EL (cell line): ENCODE results near the gene PABPN1L.

Experiments used
- DNase-seq: peaks from one replicate; pipeline ENCODE4 v3.0.0-alpha.2; 2016

PABPN1L gene

DNA sequence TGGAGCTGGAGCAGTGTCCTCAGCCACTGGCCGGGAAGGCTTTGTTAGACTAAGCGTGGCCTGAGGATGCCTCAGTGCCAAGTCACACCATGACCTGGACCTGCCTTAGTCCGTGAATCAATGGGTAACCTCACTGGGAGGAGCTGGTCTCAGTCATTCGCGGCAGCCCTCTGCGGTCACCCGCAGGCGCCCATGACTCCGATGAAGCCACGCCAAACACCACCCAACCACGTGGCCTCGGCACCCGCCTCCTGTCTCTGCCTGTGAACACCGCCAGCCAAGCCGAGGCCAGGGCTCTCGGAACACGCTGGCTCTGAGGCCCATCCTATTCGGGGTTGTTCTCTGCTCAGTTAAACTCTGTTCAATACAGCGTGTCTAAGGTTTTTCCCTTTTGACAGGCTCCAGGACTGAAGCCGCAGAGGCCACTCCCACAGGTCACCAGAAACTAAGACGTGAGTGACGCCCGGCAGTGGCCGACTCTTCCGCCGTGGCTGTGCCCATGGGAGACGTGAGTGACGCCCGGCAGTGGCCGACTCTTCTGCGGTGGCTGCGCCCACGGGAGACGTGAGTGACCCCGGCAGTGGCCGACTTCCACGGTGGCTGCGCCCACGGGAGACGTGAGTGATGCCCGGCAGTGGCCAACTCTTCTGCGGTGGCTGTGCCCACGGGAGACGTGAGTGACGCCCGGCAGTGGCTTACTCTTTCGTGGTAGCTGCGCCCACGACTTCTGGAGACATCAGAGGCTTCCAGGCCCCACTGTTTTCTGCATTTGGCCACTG lies 16.8 kb upstream of the PABPN1L start:
- no peak for DNase-seq

DNA sequence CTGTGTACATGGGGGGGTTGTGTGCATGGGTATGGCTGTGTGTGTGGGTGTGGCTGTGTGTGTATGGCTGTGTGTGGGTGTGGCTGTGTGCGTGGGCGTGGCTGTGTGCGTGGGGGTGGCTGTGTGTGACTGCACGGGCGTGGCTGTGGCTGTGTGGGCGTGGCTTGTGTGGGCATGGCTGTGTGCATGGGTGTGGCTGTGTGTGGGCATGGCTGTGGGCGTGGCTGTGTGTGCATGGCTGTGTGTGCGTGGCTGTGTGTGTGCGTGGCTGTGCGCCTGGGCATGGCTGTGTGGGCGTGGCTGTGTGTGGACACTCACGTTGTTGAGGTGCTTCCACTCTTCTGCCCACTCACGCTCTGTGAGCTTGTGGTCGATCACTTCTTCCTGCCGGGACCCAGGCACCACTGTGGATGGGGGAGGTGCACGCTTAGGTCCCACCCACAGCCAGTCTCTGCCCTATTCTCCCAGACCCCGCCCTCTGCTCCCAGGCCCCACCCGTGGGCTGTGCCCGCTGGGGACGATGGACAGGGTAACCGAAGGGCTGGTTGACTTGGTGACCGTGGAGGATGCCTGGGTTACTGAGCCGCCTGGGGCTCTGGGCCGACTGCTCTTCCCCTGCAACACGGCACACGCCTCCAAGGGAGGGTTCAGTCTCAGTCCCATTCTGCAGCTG lies 16.0 kb upstream of the PABPN1L start:
- DNase-seq, result no peak

DNA sequence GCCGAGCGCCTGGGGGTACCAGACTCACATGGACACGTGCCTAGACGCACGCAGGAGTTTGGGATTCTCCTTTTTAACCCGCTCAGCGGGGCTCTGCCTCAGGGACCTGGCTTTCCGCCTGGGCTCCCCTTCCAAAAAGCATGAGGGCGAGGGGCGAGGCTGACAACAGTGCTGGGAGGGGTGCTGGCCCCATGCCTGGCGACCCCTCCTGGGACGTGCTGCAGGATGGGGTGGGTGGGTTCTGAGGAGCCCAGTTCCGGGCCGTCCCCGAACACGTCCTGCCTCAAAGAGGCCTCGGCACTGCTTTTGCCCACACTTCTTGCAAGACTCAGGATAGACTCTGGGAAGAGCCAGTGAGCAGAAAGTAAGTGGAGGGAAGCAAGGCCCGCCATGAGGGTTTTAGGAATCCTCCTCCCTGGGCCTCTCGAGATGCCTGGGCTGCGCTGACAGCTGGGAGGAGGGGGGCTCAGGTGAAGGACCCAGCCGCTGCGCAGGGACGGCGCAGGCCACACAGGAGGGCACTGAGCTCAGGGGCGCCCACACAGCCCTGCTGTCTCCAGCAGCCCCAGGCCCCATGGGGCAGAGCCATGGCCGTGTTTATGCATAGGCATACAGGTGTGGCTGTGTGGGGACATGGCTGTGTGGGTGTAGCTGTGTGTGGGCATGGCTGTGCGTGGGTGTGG lies 15.4 kb upstream of the PABPN1L start:
- no peak for DNase-seq

DNA sequence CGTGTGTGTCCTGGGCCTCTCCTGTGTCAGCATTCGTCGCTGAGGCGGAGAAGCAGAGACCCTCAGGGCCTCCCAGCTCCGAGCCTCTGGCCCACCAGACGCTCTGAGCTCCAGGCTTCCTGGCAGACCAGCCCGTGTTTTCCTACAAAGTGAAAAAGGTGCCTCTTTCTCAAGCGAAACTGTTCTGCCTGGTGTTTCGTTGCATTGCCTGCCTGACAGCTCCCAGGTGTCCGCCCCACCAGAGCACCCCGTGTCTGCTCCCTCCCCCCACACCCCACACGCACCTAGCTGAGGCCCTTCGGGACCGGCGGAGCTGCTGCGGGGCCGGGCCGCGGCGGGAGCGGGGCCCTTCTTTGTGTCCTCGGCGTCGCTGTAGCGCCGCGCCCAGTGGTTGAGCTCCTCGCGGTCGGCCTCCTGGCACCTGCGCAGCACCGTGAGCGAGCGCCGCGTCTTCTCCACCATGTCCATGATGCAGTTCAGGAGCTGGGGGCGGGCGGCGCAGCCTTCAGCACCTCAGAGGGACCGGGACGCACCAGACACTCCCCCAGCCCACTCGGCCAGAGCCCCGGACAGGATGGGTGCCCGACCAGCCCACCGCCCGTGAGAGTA lies 14.7 kb upstream of the PABPN1L start:
- DNase-seq, result no peak

DNA sequence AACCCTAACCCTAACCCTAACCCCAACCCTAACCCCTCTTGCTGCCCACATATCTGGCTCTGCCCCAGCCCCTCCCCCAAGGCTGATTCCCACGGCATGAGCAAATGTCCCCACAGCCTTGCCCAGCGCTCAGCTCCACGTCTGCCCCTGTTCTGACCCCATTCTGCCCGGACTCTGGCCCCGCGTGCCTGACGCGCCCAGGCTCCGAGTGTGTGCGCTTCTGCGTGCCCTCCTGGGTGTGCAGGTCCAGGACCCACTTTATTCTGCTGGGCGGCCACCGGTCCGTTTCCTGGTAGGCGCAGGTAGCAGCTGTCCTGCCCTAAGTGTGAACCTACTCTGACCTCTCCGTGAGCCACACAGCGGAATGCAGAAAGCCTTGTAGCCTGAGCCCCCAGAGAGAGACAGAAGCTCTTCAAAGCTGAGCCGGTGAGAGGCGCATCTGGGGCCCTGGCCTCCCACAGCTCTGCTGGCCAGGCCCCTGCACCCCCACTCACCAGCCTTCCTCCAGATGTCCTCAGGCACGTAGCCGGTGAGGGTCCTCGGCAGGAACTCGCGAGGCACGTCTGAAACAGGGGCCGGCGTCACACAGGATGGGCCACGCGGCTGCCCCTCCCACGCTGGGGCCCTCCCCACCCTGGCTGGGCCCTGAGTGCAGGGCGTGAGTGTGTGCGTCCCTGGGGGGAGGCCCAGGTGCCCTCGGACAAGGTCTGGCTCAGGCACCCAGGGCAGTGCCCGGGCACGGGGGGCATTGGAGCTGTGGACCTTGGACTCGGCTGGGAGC lies 14.0 kb upstream of the PABPN1L start:
- DNase-seq, result no peak

DNA sequence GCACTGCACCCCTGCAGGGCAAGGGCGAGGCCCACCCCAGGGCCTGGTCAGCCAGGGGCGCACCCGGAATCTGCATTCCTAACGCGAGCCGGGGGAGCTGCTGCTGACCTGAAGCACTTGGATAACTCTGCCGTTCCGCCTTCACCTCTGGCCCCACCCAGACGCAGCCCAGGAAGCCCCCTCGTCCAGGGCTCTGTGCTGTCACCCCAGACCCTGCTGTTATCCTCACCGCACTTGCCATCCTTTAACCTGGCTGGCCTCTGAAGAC lies 13.3 kb upstream of the PABPN1L start:
- DNase-seq, result no peak

DNA sequence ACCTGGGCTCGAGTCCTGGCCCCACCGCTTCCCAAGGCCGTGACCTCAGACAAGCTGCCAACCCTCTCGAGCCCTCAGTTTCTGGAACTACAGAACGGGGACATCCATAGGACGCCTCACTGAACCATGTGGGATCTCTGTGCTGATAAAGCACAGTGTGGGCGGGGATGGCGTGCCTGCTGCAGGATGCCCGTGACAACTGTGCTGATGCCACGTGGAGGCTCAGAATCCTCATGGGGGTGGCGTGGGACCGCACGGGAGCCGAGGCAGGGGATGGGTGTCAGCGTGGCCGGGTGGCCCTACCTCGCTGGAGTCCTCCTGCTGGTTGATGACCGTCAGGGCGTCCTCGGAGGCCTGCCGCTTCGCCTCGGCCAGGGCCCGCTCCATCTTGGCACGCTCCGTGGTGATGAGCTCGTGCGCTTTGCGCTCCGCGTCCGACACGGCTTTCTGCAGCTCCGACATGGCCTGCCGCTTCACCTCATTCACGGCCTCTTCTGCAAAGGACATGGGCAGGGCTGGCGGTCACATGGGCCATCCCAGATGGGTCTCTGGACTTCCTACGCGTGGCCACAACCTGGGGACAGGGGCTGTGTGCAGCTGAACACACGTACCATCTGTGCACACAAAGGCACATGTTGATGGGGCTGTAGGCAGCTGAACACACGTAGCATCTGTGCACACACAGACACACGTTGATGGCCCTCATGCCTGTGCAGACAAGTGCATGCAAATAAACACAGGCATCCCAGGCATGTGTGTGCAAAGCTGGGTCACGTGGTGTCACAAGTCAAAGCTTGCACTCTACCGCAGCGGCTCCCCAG lies 12.7 kb upstream of the PABPN1L start:
- no peak for DNase-seq

DNA sequence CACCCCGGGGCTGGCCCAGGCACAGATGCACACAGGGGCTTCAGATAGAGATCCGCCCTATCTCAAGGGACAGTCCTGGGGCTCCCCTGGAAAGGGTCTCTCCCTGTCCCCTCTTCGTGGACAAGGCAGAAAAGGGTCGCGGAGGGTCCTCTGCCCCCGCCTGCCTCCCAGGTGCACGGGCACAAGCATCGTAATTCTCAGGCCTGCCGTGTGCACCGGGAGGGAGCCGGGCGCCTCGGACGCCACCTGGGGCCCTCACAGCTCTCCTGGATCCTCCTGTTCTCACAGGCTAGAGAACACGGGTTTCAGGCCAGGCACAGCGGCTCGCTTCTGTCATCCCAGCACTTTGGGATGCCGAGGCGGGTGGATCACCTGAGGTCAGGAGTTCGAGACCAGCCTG lies 11.9 kb upstream of the PABPN1L start:
- no peak for DNase-seq

DNA sequence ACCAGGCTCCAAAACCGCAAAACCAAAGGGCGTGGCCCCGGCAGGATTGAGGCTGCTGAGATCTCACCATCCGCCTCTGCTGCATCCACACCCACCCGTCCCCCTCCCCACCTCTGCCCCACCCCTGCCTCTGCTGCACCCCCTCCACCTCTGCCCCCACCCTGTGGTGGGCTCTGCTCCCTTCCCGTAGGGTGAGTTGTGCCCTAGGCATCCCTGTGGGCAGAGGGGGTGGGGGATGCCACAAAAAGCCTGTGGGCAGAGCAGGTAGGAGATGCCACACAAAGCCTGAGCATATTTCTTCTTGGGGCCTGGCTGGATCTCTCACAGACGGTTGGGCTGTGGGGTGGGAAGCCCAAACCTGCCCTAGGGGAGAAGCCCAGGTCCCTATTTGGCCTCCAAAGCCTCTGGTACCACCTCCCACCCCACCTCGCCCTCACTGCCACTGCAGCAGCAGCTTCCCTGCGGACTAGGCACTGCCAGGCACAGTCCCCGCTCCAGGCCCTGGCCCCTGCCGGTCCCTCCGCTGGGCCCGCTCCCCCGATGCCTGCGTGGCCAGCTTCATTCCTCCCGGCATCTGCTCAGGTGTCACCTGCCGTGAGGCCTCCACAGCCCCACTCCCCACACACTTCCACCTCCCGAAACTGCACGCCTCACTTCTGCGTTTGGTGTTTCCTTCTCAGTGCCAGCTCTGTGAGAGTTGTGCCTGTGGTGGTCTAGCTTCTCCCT lies 11.3 kb upstream of the PABPN1L start:
- DNase-seq, result no peak

DNA sequence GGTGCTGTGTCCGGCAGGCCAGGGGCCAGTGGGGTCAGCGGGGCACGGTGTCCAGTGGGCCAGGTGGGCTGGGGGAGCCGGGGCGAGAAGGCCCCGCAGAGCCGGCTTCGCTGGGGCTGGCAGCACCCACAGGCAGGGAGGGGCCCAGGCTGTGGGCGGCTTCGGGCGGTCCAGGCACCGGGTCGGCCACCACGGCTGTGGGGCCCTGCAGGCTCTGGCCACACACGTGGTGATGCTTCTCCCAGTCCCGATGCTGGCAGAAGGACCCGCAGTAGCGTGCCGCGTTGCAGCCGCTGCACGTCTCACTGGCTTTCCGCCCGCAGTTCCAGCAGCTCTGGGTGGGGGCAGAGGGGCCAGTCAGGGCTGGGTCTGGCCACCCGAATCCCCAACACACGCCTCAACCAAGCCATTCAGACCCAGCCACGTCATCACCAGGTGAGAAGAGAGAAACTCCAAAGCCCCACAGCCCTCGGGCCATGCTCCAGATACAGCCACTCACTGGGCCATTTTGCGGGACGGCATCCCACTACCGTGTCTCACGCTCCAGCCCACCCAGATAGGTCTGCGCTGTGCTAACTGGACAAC lies 10.6 kb upstream of the PABPN1L start:
- no peak for DNase-seq

DNA sequence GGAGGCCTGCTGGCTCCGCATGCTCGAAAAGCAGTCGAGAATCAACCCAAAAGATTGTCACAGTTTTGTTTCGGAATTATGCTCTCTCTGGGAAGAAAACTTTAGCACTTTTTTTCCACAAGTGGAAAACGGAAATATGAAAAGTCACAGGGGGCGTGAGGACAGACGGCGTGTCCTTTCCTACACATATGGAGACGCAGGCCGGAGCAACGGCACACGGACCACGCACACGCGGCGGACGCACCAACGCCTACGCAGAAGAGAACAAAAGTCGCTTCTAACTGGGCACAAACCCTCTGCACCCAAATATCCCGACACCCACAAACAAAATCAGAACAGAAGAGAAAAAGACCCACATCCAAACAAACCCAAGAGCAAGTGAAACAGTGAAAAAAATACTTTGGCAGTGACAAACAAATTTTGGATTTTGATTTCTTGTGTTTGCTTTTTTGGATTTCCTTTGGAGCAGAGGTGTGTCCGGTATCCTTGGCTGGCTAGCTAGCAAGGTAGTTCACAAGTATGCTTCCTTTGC lies 9.3 kb upstream of the PABPN1L start:
- DNase-seq, result no peak

DNA sequence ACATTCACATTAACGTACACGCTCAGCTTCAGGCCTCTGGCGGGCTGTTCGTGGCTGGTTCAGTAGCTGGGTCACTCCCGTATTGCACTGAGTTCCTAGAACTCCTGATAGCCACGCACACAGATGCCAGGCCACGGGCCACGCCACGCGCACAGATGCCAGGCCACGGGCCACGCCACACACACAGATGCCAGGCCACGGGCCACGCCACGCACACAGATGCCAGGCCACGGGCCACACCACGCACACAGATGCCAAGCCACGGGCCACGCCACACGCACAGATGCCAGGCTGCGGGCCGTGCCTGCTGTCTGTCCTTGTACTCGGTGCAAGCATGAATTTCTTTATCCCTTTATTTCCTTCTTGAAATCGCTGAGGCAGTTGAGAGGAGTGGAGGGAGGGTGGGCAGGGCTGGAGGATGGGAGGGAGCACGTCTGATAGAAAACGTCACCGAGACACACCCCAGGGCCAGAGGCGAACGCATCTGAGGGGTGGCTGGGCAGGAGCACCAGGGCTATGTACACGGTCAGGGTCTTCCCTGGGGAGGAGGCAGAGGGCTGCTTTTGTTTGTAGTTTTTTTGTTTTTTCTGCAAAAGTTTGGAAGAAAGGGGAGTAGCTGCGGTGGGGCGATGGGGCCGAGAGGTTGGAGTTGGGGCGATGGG lies 8.6 kb upstream of the PABPN1L start:
- no peak for DNase-seq

DNA sequence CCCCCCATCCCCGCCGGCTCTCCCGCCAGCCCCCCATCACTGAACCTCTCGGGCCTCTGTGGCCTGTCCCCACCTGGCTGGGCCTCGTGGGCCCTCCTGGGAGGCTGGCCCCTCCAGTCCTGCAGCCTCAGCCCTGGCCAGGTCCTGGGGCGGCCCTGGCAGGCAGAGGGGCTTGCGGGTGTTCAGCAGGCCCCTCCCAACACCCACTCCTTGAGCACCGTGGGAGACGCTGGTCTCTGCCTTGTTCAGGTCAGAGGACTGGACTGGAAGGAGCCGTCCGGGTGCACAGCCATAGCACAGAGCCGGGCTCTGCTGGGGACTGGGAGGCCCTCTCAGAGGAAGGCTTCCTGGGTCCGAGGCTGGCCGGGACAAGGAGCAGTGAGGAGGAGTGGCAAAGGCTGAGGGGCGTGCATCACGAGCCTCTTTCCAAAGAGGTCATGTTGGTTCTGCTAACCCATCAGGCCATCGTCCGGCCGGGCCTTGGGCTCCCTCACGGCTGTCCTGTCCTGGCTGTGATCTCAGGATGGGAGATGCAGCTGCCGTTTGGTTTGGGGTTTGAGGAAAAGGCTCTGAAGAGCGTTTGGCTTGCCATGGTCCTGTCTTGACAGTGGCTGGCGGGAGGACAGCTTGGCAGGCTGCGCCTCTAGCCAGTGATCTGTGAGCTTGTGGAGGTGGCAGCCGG lies 6.3 kb upstream of the PABPN1L start:
- no peak for DNase-seq

DNA sequence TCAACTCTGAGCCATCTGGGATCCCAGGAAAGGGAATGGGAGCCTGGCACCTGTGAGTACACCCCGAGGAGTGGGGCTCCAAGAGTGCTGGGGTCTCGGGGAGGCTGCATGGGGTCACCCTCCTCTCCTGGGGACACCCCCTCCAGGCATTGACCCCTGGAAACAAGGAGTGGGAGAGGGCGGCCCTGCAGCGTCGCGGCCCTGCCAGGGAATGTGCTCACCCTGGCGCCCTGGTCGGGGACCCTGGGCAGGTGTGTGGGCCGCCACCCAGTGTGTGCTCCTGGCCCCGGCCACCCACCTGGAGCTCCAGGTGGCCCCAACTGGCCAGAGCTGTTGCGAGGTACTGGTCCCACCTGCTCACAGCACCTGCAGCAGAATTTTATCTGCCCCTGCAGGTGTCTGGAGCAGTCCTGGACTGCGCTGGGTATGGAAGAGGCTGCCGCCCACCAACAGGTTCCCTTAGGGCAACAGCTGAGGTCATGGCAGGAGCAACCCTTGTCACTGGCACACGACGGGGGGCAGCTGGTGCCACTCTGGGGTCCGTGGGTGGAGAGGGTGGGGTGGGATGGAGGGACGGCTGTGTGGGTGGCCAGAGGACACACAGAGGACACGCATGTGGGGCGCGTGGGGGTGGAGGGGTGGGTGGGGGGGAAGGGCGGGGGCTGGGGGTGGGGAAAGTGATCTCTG lies 5.4 kb upstream of the PABPN1L start:
- DNase-seq, result no peak

DNA sequence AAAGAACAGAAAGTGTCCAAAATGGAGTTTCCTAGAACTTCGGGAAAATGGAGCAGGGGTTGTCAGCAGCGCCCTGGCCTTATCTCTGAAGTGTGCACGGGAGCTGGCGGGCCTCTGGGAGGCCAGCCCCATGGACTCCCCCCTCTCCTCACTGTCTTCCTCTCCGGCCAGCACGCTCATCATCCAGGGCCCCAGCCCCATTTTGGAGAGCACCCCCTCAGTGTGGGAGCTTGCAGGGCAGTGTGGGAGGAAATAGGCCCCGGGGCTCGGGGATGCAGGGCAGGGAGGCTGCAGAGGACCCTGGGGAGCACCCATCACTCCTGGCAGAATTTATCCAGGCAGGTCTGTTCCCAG lies 4.9 kb upstream of the PABPN1L start:
- no peak for DNase-seq

DNA sequence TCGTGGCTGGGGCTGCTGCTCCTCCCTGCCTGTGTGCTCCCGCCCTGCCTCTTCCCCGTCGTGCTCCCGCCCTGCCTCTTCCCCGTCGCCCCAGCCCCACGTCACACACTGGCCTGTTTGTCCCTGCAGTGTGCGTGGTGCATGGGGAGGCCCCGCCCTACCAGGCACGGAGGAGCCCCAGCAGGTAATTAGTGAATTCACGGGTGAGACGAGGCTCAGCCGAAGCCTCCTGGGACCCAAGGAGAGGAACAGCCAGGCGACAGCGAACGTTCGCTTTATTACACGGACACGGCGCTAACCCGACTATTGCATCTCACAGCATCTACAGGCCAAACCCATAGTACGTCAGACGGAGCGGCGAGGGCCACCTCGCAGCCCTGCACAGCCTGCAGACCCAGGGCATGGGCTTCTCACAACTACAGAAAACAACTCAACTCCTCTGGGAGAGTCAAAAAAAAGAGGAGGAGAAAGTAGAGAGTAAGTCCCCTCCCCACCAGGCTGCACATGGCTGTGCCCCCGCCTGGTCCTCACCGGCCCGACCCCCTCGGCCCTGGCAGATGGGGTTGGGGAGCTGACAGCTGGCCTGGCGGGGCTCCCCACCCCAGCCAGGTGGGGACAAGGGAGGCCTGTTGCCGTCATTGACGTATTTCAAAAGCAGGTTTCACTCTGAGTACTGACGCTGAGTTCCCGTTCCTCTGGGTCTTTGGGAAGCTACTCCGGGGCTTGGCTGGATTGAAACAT lies 4.3 kb upstream of the PABPN1L start:
- DNase-seq, result no peak

DNA sequence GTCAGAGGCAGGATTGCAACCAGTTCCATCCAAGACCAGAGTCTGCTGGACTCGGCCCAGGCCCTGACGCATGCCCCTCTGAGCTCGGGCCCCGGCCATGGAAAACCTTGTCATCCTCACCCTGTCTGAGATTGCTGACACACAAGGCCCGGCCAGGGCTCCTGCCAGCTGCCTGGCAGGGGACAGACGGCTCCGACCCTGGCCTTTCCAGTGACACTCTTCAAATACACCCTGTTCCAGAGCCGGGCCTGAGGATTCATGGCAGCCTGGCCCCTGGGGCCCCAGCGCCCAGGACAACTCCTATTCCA lies 3.2 kb upstream of the PABPN1L start:
- DNase-seq, result no peak

DNA sequence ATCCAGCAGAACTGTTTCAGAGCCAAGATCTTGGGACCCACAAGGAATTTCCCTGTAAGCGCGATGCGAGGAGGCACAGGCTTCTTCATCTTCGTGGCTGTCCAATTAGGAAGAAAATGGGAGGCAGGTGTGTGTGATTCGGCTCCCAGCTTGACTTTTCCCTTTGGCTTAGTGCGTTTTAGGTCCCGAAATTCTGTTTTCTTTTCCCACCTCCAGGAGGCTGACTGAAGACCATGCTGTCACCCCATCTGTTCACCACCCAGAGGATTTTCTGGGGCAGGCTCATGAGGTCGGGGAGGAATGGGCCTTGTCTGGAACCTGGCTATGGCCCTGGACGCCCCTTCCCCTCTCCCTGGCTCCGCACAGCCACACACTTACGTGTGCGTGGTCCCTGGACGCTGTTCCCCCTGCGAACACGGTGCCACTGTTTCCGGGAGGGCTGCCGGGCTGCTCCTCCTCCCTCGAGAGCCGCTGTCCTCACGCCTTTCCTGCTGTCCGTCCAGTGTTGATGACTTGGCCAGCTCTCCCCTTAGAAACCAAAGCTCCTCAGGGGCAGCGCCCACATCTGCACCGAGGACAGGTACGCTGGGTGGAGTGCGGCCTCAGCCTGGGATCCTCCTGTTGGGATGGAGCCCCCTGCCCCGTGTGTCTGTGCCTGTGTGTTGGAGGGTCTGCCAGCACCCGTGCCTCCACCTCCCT lies 2.7 kb upstream of the PABPN1L start:
- no peak for DNase-seq
